ENCODE data around the gene PPP5C. TPM values are rescaled to one million over a fixed set of nuclear protein-coding genes. Genes with fewer than 3 reads are reported as not detected.

Gene PPP5C
- polyA plus RNA-seq, 3 donors = 9.9 to 76.3 (median 12.6) TPM

DNA sequence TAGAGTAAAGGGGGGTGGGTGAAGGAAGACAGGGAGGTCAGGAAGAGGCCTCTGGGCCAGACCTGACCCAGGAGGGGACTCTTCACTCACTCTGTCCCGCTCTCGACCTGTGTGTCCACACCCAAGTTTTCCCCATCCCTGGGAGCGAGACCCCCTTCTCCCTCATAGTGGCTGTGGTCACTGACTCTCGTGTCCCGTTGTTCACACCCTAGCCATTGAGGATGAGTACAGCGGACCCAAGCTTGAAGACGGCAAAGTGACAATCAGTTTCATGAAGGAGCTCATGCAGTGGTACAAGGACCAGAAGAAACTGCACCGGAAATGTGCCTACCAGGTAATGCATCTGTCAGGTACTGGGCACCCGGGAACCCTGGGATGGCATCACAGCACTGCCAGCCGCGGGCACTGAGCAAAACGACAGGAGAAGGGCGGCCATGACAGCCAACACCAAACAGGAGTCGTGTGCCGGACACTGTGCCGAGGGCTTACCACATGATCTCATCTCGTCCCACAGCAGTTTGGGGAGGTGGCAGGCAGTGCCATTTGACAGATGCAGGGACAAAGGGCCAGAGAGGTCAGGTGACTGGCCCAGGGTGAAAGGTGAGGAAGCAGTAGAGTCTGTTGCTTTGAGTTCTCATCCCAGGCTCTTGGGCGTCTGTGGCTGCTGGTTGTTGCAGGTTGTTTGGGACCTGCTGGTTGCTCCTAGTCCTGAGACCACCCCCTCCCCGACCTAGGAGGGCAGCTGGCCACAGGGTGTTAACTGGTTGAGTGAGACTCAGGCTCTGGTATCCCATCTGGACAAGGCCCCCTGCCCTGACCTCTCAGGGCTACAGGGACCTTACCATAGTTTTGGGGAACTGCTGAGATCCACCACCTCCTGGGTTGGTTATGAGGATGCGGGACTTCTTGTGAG is 29.6 kb downstream of the PPP5C start:
- Histone ChIP-seq H4K20me1 (ENCODE audit: insufficient read depth, low read length) (peaks cover 10% of the 10 kb centered on the region), H3K9me3 (replicated peaks in 1 of 2; ENCODE audit: control insufficient read depth in 1 of 2, insufficient read depth in 1 of 2, low read length in 2 of 2) (no peaks in the 10 kb centered on the region), H3K4me3 (replicated peaks in 1 of 3; ENCODE audit: low read depth in 2 of 3, low read length in 3 of 3) (no peak overlapping the region), H3K27ac (ENCODE audit: low read depth in 1 of 2, low read length in 2 of 2) (no peak overlapping the region), H2AFZ (ENCODE audit: insufficient read depth, low read depth, low read length, poor library complexity, severe bottlenecking) (no peak overlapping the region), H3K4me2 (replicated peaks; ENCODE audit: extremely low read depth, low read length, poor library complexity, severe bottlenecking) (no peak overlapping the region), H3K79me2 (ENCODE audit: insufficient read depth, low read length) (peaks cover 6% of the 10 kb centered on the region), H3K9ac (ENCODE audit: insufficient read depth, low read length, poor library complexity, severe bottlenecking) (no peak overlapping the region), H3K4me1 (ENCODE audit: control insufficient read depth in 1 of 2, insufficient read depth in 2 of 2, low read length in 2 of 2) (no peaks in the 10 kb centered on the region), H3K36me3 (replicated peaks in 1 of 2; ENCODE audit: control insufficient read depth in 1 of 2, insufficient read depth in 2 of 2, low read length in 2 of 2) (peaks cover 52 to 78% of the 10 kb centered on the region in 2 donors), H3K27me3 (ENCODE audit: control insufficient read depth in 2 of 2, insufficient read depth in 2 of 2, low read length in 2 of 2) (no peaks in the 10 kb centered on the region)
- Mint-ChIP-seq H3K27ac (peak overlapping the region in 3 of 7 donors; percentile 15 to 46 (median 43)), H3K36me3 (peaks cover 57 to 61% of the 10 kb centered on the region in 2 donors), H3K4me3 (no peak overlapping the region), H3K27me3 (ENCODE audit: low read depth in 3 of 3) (peaks cover 0 to 3% (median 2%) of the 10 kb centered on the region in 3 donors), H3K4me1 (no peaks in the 10 kb centered on the region), H3K9me3 (peaks cover 0 to 1% (median 0%) of the 10 kb centered on the region in 7 donors)
- 98% methylated on average over 18 of the region's 20 CpGs for WGBS (ENCODE audit: insufficient coverage)
- DNase-seq = no peak
- no peak for TF ChIP-seq CTCF (IDR thresholded peaks at IDR 0.05)
- intact Hi-C loops (cut with micrococcal nuclease) = no loop called here

DNA sequence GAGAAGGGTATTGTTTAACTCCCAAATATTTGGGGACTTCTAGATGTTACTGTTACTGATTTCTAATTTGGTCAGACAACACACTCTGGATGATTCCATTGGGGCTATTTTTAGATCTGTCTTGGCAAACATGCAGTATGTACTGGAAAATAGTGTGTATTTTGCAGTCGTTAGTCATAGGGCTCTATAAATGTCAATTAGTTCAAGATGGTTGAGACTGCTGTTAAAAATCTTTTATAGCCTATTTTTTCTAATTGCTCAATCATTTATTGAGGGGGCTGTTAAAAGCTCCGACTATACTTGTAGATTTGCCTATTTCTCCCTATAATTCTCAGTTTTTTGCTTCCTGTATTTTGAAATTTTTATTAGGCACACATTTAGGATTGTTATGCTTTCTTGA is 31.4 kb downstream of the PPP5C start:
- H3K9me3 Mint-ChIP-seq = peaks cover 0 to 1% (median 0%) of the 10 kb centered on the region in 7 donors
- Histone ChIP-seq H3K4me2 (replicated peaks; ENCODE audit: extremely low read depth, low read length, poor library complexity, severe bottlenecking) (no peak overlapping the region), H4K20me1 (ENCODE audit: insufficient read depth, low read length) (peaks cover 4% of the 10 kb centered on the region), H3K4me1 (ENCODE audit: control insufficient read depth in 1 of 2, insufficient read depth in 2 of 2, low read length in 2 of 2) (no peaks in the 10 kb centered on the region), H3K79me2 (ENCODE audit: insufficient read depth, low read length) (no peaks in the 10 kb centered on the region), H3K9ac (ENCODE audit: insufficient read depth, low read length, poor library complexity, severe bottlenecking) (no peak overlapping the region), H3K36me3 (replicated peaks in 1 of 2; ENCODE audit: control insufficient read depth in 1 of 2, insufficient read depth in 2 of 2, low read length in 2 of 2) (peaks cover 64 to 96% of the 10 kb centered on the region in 2 donors), H3K27me3 (ENCODE audit: control insufficient read depth in 2 of 2, insufficient read depth in 2 of 2, low read length in 2 of 2) (no peaks in the 10 kb centered on the region), H3K4me3 (replicated peaks in 1 of 3; ENCODE audit: low read depth in 2 of 3, low read length in 3 of 3) (no peak overlapping the region), H3K9me3 (replicated peaks in 1 of 2; ENCODE audit: control insufficient read depth in 1 of 2, insufficient read depth in 1 of 2, low read length in 2 of 2) (no peaks in the 10 kb centered on the region), H2AFZ (ENCODE audit: insufficient read depth, low read depth, low read length, poor library complexity, severe bottlenecking) (no peak overlapping the region), H3K27ac (ENCODE audit: low read depth in 1 of 2, low read length in 2 of 2) (no peak overlapping the region)
- no peak for DNase-seq
- WGBS (ENCODE audit: insufficient coverage) = no CpG with 5 or more reads among the region's 2 CpGs
- TF ChIP-seq CTCF (IDR thresholded peaks at IDR 0.05) = no peak
- intact Hi-C loops (cut with micrococcal nuclease) = no loop called here
- H3K27me3 Mint-ChIP-seq (ENCODE audit: low read depth in 3 of 3) = peaks cover 0 to 3% (median 2%) of the 10 kb centered on the region in 3 donors
- H3K27ac Mint-ChIP-seq = no peak overlapping the region
- H3K4me1 Mint-ChIP-seq = no peaks in the 10 kb centered on the region
- H3K4me3 Mint-ChIP-seq = no peak overlapping the region
- peaks cover 67 to 75% of the 10 kb centered on the region in 2 donors for H3K36me3 Mint-ChIP-seq
